Tibial nerve (tissue), 4 donors: Measurements from ENCODE around the gene ZC3H13.

Experiments used
- CTCF ChIP-seq, 5 experiments: fragments of 200-600 bp in 3 of 5; fragments of 450-650 bp in 2 of 5; sonication (generic) in 3 of 5; IDR thresholded peaks; one replicate each; pipeline ENCODE4 v1.5.1; 2016 to 2019; ENCODE audit warnings: antibody characterized with exemption in 5 of 5, mild to moderate bottlenecking in 3 of 5, moderate library complexity in 2 of 5
- EP300 ChIP-seq, 2 donors: sonication (generic); formaldehyde crosslinking; IDR thresholded peaks; one replicate each; pipeline ENCODE4 v1.6.1; 2017; ENCODE audit warnings: antibody characterized with exemption in 2 of 2, mild to moderate bottlenecking in 1 of 2
- POLR2A ChIP-seq, 2 donors: fragments of 450-650 bp; IDR thresholded peaks; one replicate each; pipeline ENCODE4 v1.6.1; 2017; ENCODE audit warnings: antibody characterized with exemption in 2 of 2, mild to moderate bottlenecking in 2 of 2, moderate library complexity in 2 of 2

- TF ChIP-seq CTCF (IDR thresholded peaks at IDR 0.05) (no peak), POLR2A (IDR thresholded peaks at IDR 0.05) (no peak), EP300 (IDR thresholded peaks at IDR 0.05) (no peak)
These were observed 57.3 kb downstream of the ZC3H13 start for GRCh38 chr13:45995245-45995644.
